H1 (cell line): Measurements from ENCODE around the gene TAOK1.

ENCODE experiments used
- CHD2 ChIP-seq: IDR thresholded peaks from 2 replicates; pipeline ENCODE4 v1.6.1; 2012; ENCODE audit warnings: low read length, improper control_type of control experiment
- EZH2 ChIP-seq: fragments of 200-600 bp; sonication (generic); IDR thresholded peaks from 2 replicates; pipeline ENCODE4 v1.7.1; 2012; ENCODE audit warnings: low read depth, mild to moderate bottlenecking, moderate library complexity, low read length, inconsistent platforms; ENCODE audit not compliant: severe bottlenecking
- FOSL1 ChIP-seq: IDR thresholded peaks from 2 replicates; pipeline ENCODE4 v1.6.1; 2011; ENCODE audit warnings: mild to moderate bottlenecking, low read depth, low read length, moderate library complexity; ENCODE audit not compliant: insufficient read depth
- JUN ChIP-seq: IDR thresholded peaks from 2 replicates; pipeline ENCODE4 v1.6.1; 2011; ENCODE audit warnings: low read depth, mild to moderate bottlenecking, improper control_type of control experiment, low read length
- JUND ChIP-seq: IDR thresholded peaks from 2 replicates; pipeline ENCODE4 v1.6.1; 2011; ENCODE audit warnings: mild to moderate bottlenecking, improper control_type of control experiment, low read length
- KDM1A ChIP-seq: fragments of 200-600, 300-600 bp; sonication (generic); IDR thresholded peaks from 2 replicates; pipeline ENCODE4 v1.7.1; 2016; ENCODE audit warnings: mild to moderate bottlenecking, low read length, borderline replicate concordance
- MAFK ChIP-seq: IDR thresholded peaks from 2 replicates; pipeline ENCODE4 v1.6.1; 2012; ENCODE audit warnings: low read depth, mild to moderate bottlenecking, improper control_type of control experiment, low read length
- PHF8 ChIP-seq: fragments of 200-600 bp; sonication (generic); conservative IDR thresholded peaks from 2 replicates; pipeline ENCODE4 v1.7.1; 2012; ENCODE audit warnings: low read depth, mild to moderate bottlenecking, inconsistent platforms, low read length, moderate library complexity
- POLR2A ChIP-seq, 2 experiments: IDR thresholded peaks; 1 replicate in 1 of 2; 2 replicates in 1 of 2; pipeline ENCODE4 v1.6.1; 2011; ENCODE audit warnings: low read depth in 2 of 2, low read length in 2 of 2, mild to moderate bottlenecking in 2 of 2; ENCODE audit errors: control extremely low read depth in 1 of 2
- RAD21 ChIP-seq, 2 experiments: IDR thresholded peaks in 1 of 2; conservative IDR thresholded peaks in 1 of 2; 2 replicates each; pipeline ENCODE4 v1.6.1; 2011; ENCODE audit warnings: low read depth in 2 of 2, low read length in 2 of 2, improper control_type of control experiment in 1 of 2, inconsistent platforms in 1 of 2, mild to moderate bottlenecking in 1 of 2, moderate library complexity in 1 of 2
- RFX5 ChIP-seq: IDR thresholded peaks from 2 replicates; pipeline ENCODE4 v1.6.1; 2011; ENCODE audit warnings: low read depth, low read length, improper control_type of control experiment, borderline replicate concordance
- TAF1 ChIP-seq: IDR thresholded peaks from 2 replicates; pipeline ENCODE4 v1.6.1; 2011; ENCODE audit warnings: mild to moderate bottlenecking, low read depth, low read length
- YY1 ChIP-seq: IDR thresholded peaks from 2 replicates; pipeline ENCODE4 v1.6.1; 2011; ENCODE audit warnings: low read depth, mild to moderate bottlenecking, low read length
- TF ChIP-seq, protein P1 (sequence below), 3 experiments: IDR thresholded peaks; 1 replicate in 2 of 3; 2 replicates in 1 of 3; pipeline versions ENCODE4 v1.5.1 to v1.6.1; 2011; ENCODE audit warnings: low read length in 3 of 3, mild to moderate bottlenecking in 3 of 3, inconsistent platforms in 2 of 3, low read depth in 1 of 3, moderate library complexity in 1 of 3; ENCODE audit not compliant: insufficient read depth in 1 of 3; ENCODE audit errors: control extremely low read depth in 1 of 3

DNA sequence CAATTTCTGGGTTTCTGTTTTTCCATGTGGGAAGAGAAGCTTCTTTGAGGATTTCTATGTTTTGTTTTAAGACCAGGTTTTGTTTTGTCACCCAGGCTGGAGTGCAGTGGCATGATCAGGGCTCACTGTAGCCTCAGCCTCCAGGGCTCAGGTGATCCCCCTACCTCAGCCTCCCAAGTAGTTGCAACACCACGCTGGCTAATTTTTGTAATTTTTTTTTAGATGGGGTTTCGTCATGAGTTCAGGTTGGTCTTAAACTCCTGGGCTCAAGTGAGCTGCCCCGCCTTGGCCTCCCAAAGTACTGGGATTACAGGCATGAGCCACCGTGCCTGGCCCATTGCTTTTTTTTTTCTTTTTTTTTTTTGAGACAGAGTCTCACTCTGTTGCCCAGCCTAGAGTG is 25.5 kb upstream of the TAOK1 start:
- TF ChIP-seq, protein P1, sequence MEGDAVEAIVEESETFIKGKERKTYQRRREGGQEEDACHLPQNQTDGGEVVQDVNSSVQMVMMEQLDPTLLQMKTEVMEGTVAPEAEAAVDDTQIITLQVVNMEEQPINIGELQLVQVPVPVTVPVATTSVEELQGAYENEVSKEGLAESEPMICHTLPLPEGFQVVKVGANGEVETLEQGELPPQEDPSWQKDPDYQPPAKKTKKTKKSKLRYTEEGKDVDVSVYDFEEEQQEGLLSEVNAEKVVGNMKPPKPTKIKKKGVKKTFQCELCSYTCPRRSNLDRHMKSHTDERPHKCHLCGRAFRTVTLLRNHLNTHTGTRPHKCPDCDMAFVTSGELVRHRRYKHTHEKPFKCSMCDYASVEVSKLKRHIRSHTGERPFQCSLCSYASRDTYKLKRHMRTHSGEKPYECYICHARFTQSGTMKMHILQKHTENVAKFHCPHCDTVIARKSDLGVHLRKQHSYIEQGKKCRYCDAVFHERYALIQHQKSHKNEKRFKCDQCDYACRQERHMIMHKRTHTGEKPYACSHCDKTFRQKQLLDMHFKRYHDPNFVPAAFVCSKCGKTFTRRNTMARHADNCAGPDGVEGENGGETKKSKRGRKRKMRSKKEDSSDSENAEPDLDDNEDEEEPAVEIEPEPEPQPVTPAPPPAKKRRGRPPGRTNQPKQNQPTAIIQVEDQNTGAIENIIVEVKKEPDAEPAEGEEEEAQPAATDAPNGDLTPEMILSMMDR (IDR thresholded peaks at IDR 0.05; ENCODE audit: control extremely low read depth in 1 of 3, insufficient read depth in 1 of 3, low read depth in 1 of 3, low read length in 3 of 3): no peak
- TF ChIP-seq RFX5: no peak
- TF ChIP-seq JUND: no peak
- TF ChIP-seq YY1: no peak
- no peak for TF ChIP-seq RAD21 (IDR thresholded peaks at IDR 0.05 in 1 of 2, conservative IDR thresholded peaks at IDR 0.05 in 1 of 2; ENCODE audit: low read depth in 2 of 2, low read length in 2 of 2)
- no peak for TF ChIP-seq JUN
- no peak for TF ChIP-seq POLR2A (IDR thresholded peaks at IDR 0.05; ENCODE audit: control extremely low read depth in 1 of 2, low read depth in 2 of 2, low read length in 2 of 2)
- no peak for TF ChIP-seq MAFK
- no peak for TF ChIP-seq PHF8
- TF ChIP-seq EZH2: no peak
- no peak for TF ChIP-seq TAF1
- no peak for TF ChIP-seq FOSL1
- no peak for TF ChIP-seq CHD2
- no peak for TF ChIP-seq KDM1A
